HL-60/S4 (cell line): ENCODE data around the gene TP53INP2.
"Not testable (repeated sequence)": the region's sequence is repeated elsewhere in the genome, so short reads cannot be mapped to it uniquely, and the experiment has no call there.

Source experiments
- in situ Hi-C: fragments of 300-500 bp; cut with MboI; formaldehyde crosslinking; loops from 2 replicates; pipeline ENCODE4 v1.14.3; 2022; ENCODE audit warnings: low sequenced_read_pairs

Gene TP53INP2

GRCh38 chr20:34704177-34705007 is at the start of gene TP53INP2:
TSS of gene TP53INP2 (plus strand) at chr20:34704344. CDS start at chr20:34708740, 4,396 bp downstream.
- in situ Hi-C loops = loop anchor here (25.0 kb wide), 1 partner anchor 392 kb away; the partner anchor contains the start of gene AHCY

- in situ Hi-C loops = not testable (repeated sequence)
Measured at GRCh38 chr20:34658654-34659053, 45.5 kb upstream of the TP53INP2 start.

GRCh38 chr20:34661811-34662210 is 42.3 kb upstream of the TP53INP2 start:
- in situ Hi-C loops = not testable (repeated sequence)

- in situ Hi-C loops = no loop called here
Measured at GRCh38 chr20:34663213-34663943, 40.8 kb upstream of the TP53INP2 start.

- in situ Hi-C loops = not testable (repeated sequence)
Measured at GRCh38 chr20:34664751-34665150, 39.4 kb upstream of the TP53INP2 start.

- in situ Hi-C loops = no loop called here
Measured at GRCh38 chr20:34669094-34669493, 35.0 kb upstream of the TP53INP2 start.

GRCh38 chr20:34673412-34673811 is 30.7 kb upstream of the TP53INP2 start:
- in situ Hi-C loops = no loop called here

GRCh38 chr20:34675561-34675960 is 28.6 kb upstream of the TP53INP2 start:
- in situ Hi-C loops = no loop called here

GRCh38 chr20:34675993-34676641 is 28.0 kb upstream of the TP53INP2 start:
- in situ Hi-C loops = no loop called here

GRCh38 chr20:34676642-34677373 is 27.3 kb upstream of the TP53INP2 start, which contains the start of gene PIGU:
TSS of gene PIGU (minus strand) at chr20:34677092. CDS start at chr20:34677085, 7 bp downstream.
- in situ Hi-C loops = no loop called here

GRCh38 chr20:34680586-34681175 is 23.5 kb upstream of the TP53INP2 start:
- in situ Hi-C loops = no loop called here

- in situ Hi-C loops = no loop called here
Measured at GRCh38 chr20:34683667-34684066, 20.5 kb upstream of the TP53INP2 start.

- in situ Hi-C loops = no loop called here
Measured at GRCh38 chr20:34689486-34689885, 14.7 kb upstream of the TP53INP2 start.

GRCh38 chr20:34691838-34692237 is 12.3 kb upstream of the TP53INP2 start:
- in situ Hi-C loops = no loop called here

- in situ Hi-C loops = no loop called here
Measured at GRCh38 chr20:34693414-34693813, 10.7 kb upstream of the TP53INP2 start.

- in situ Hi-C loops = loop anchor here (25.0 kb wide), 1 partner anchor 389 kb away; the partner anchor contains the start of gene AHCY
Measured at GRCh38 chr20:34701405-34702085, 2.6 kb upstream of the TP53INP2 start.

- in situ Hi-C loops = loop anchor here (25.0 kb wide), 1 partner anchor 391 kb away; the partner anchor contains the start of gene AHCY
Measured at GRCh38 chr20:34703061-34703423, 1.1 kb upstream of the TP53INP2 start.

- in situ Hi-C loops = loop anchor here (25.0 kb wide), 1 partner anchor 391 kb away; the partner anchor contains the start of gene AHCY
Measured at GRCh38 chr20:34703424-34704176, 544 bp upstream of the TP53INP2 start.

GRCh38 chr20:34705008-34705396 is 858 bp downstream of the TP53INP2 start:
- in situ Hi-C loops = loop anchor here (25.0 kb wide), 1 partner anchor 393 kb away; the partner anchor contains the start of gene AHCY
